ENCODE data around the gene MANSC1.

- TF ChIP-seq CTCF (IDR thresholded peaks at IDR 0.05; ENCODE audit: low read depth, low read length, poor library complexity, severe bottlenecking) (peak; percentile 94), EZH2phosphoT487 (IDR thresholded peaks at IDR 0.05; ENCODE audit: borderline replicate concordance, low read length) (no peak)
Measured at GRCh38 chr12:12334367-12335040, 15.5 kb downstream of the MANSC1 start.

Data from DOHH2 (cell line).